HG03097 (cell line): Measurements from ENCODE around the gene SLC6A13.
"Not testable (repeated sequence)": the region's sequence is repeated elsewhere in the genome, so short reads cannot be mapped to it uniquely, and the experiment has no call there.

Source experiments
- ATAC-seq: cut with Tn5 transposase; IDR thresholded peaks from one replicate; pipeline ENCODE4 v1.9.1; 2021; ENCODE audit not compliant: unreplicated experiment, low FRiP score

SLC6A13 gene

GRCh38 chr12:262817-263216, at the start of gene SLC6A13:
Gene SLC6A13, minus strand, starts transcription at chr12:262836. Its CDS starts 2,784 bp downstream, at chr12:260052.
- no peak for ATAC-seq

GRCh38 chr12:308511-308910, 45.9 kb upstream of the SLC6A13 start:
- no peak for ATAC-seq

DNA sequence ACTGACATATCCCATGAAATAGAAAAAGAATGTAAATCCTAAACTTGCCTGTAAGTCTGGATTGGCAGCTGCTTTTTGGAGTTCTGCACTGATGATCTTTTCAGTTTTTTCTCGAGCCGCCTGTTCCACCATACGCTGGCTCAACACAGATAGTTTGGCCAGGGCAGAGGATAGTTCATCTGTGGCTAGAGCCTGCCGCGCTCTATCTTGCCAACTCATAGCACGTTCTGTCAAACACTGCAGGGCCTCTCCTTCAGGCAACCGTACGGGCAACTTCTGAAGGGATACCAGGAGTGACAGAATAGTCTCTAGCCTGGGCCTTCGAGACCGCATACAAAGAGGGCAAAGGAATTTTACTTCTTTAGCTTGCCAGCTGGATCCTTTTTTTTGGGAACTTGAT, 44.8 kb upstream of the SLC6A13 start:
- ATAC-seq = no peak

GRCh38 chr12:304805-305204, 42.2 kb upstream of the SLC6A13 start:
- ATAC-seq = no peak

DNA sequence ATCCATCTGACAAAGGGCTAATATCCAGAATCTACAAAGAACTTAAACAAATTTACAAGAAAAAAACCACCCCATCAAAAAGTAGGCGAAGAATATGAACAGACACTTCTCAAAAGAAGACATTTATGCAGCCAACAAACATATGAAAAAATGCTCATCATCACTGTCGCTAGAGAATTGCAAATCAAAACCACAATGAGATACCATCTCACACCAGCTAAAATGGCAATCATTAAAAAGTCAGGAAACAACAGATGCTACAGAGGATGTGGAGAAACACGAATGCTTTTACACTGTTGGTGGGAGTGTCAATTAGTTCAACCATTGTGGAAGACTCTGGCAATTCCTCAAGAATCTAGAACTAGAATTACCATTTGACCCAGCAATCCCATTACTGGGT, 40.1 kb upstream of the SLC6A13 start:
- not testable (repeated sequence) for ATAC-seq

- ATAC-seq = not testable (repeated sequence)
Measured at GRCh38 chr12:300166-300565, 37.5 kb upstream of the SLC6A13 start.

DNA sequence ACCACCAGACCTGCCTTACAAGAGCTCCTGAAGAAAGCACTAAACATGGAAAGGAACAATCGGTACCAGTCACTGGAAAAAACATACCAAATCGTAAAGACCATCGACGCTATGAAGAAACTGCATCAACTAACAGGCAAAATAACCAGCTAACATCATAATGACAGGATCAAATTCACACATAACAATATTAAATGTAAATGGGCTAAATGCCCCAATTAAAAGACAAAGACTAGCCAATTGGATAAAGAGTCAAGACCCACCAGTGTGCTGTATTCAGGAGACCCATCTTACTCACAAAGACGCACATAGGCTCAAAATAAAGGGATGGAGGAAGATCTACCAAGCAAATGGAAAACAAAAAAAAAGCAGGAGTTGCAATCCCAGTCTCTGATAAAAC, 36.9 kb upstream of the SLC6A13 start:
- ATAC-seq = not testable (repeated sequence)

GRCh38 chr12:298059-298458, 35.4 kb upstream of the SLC6A13 start:
- not testable (repeated sequence) for ATAC-seq

GRCh38 chr12:295132-295531, 32.5 kb upstream of the SLC6A13 start:
- no peak for ATAC-seq

- no peak for ATAC-seq
Measured at GRCh38 chr12:293199-293598, 30.6 kb upstream of the SLC6A13 start.

DNA sequence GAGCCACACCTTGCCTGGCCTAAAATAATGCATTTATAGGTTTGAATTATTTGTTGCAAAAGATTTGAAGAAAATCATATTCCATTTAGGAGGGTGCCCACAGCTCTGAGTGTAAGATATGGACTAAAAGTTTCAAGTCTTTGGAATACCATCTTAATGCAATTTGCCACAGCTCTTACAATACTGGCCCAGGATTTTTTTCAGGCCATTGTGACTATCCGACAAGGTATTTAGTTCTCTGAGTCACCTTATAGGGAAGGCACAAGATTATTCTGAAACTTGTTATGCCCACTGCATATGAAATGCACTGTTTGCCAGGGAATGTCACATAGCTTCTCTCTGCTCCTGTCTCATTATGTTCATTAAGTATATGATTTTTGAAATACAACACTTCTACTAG, 29.6 kb upstream of the SLC6A13 start:
- ATAC-seq = no peak

GRCh38 chr12:291153-291723, 28.6 kb upstream of the SLC6A13 start:
- ATAC-seq = no peak

- no peak for ATAC-seq
Measured at GRCh38 chr12:288687-289086, 26.1 kb upstream of the SLC6A13 start.

- ATAC-seq = no peak
Measured at GRCh38 chr12:286531-287300, 24.1 kb upstream of the SLC6A13 start.

- ATAC-seq = no peak
Measured at GRCh38 chr12:278046-278445, 15.4 kb upstream of the SLC6A13 start.

- no peak for ATAC-seq
Measured at GRCh38 chr12:275812-276211, 13.2 kb upstream of the SLC6A13 start.

DNA sequence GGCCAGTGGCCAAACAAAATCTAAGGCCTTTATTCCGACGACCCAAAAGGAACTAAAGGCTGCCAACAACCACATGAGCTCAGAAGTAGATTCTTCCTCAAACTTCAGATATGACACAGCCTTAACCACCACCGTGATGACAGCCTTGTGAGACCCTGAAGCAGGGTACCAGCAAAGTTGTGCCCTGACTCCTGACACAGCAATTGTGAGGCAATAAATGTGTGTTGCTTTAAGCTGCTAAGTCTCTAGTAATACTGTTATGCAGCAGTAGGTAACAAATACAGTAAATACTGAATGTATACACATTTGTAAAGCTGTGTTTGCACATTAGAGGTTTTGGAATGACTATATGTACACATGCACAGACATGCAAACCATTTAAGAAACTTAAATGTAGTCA, 10.7 kb upstream of the SLC6A13 start:
- no peak for ATAC-seq

- no peak for ATAC-seq
Measured at GRCh38 chr12:272942-273341, 10.3 kb upstream of the SLC6A13 start.

GRCh38 chr12:271161-271560, 8.5 kb upstream of the SLC6A13 start:
- no peak for ATAC-seq

GRCh38 chr12:269191-269590, 6.6 kb upstream of the SLC6A13 start:
- ATAC-seq = no peak

- no peak for ATAC-seq
Measured at GRCh38 chr12:268483-268840, 5.8 kb upstream of the SLC6A13 start.
